Coronary artery (tissue), 2 donors: ENCODE data around the gene NFYC.

ENCODE experiments used
- DNase-seq: peaks from one replicate; pipeline ENCODE4 v3.0.0-alpha.2; 2017; ENCODE audit warnings: low spot score
- H3K27ac ChIP-seq, 2 donors: fragments of 200-600 bp; sonication (generic); one replicate each; pipeline ENCODE4 v1.5.1; 2016 to 2019
- H3K4me3 ChIP-seq: fragments of 200-600 bp; sonication (generic); 2 replicates; pipeline ENCODE4 v1.5.1; 2016; ENCODE audit warnings: mild to moderate bottlenecking, moderate library complexity
- CTCF ChIP-seq: fragments of 200-600 bp; sonication (generic); IDR thresholded peaks from one replicate; pipeline ENCODE4 v1.5.1; 2019; ENCODE audit warnings: antibody characterized with exemption

Gene NFYC

DNA sequence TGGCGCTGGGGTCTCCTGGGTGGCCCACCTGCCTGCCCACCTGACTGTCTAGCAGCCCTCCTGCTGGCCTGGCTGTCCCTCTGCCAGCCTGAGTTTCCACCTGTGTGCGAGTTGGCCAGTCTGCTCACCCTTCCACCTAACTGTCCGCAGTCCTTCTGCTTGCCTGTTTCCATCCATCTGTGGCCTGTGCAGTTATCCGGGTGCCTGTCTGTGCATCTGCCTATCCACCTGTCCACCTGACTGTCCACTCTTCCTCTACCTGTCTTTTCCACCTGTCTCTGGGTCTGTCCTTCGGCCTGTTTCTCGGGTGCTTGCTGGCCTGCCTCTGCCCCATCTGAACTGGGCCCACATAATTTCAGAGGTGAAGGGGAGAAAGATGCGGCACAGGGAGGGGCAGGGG is 93.9 kb downstream of the NFYC start:
- DNase-seq, result no peak
- no peak for TF ChIP-seq CTCF
- peak overlapping the region; percentile 80 for H3K4me3 ChIP-seq
- peak overlapping the region; percentile 68 to 94 for H3K27ac ChIP-seq

- peak overlapping the region; percentile 80 for H3K4me3 ChIP-seq
- TF ChIP-seq CTCF, result no peak
- peak overlapping the region; percentile 68 to 94 for H3K27ac ChIP-seq
- no peak for DNase-seq
Measured at GRCh38 chr1:40786171-40786994, 94.9 kb downstream of the NFYC start.

DNA sequence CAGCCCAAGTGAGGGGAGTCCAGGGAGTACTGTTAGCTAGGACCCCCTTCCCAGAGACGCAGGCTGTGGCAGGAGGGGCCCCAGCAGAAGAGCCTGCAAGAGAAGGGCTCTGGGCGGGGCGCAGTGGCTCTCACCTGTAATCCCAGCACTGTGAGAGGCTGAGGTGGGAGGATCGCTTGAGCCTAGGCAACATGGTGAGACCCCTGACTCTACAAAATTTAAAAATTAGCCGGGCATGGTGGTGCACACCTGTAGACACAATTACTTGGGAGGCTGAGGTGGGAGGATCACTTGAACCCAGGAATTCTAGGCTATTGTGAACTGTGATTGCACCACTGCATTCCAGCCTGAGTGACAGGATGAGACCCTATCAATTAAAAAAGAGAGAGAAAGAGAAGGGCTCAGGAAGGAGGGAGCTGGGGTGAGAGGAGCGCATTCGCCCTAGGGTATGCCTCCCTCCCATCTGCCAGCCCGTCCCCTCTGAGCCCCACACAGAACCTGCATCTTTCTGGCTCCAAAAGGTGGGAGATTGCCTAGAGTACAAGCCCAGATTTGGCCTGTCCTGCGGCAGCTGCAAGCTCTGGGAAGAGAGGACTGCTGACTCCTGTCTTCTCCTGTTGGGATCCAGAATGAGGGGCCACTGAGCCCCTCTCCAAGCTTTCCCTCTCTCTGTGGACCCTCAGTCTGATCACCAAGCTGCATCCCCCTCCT is 95.6 kb downstream of the NFYC start:
- no peak for DNase-seq
- H3K27ac ChIP-seq, result peak overlapping the region in 1 of 2 donors; percentile 94
- H3K4me3 ChIP-seq, result no peak overlapping the region
- TF ChIP-seq CTCF, result no peak

DNA sequence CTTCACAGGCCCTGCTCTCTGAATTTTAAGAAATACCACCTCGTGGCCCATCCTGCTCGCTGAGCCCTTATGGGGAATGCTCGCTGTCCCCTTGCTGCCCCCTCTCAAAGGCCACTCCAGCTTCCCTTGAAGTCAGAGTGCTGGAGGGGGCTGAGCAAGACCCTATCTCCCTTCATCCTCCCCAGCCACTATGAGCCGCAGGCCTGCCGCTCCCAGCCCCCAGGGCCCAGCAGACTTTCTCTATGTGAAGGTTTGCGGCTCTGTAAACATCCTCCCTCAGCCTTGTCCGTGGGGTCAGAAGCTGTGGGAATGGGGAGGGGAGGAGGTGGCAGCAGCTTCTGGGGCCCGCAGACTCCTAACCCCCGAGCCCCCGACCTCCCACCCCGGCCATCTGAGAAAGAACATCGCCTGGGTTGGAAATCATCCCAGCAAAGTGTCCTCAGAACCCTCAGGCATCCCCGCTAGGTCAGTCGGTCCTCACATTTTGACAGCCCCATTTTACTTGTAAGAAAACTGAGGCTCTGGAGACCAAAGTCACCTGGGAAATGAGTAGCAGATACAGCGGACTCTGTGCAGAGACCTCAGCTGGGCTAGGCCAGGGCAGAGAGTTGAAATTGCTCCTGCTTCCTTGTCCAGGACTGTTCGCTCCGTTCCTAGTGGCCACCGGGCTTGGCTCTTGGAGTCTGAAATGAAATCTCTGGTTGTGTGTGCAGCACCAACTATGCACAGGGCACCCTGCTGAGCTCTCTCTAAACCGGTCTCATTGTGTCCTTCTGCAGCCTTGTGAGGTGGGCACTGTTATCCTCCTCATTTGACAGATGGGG is 96.4 kb downstream of the NFYC start:
- Histone ChIP-seq H3K27ac (peak overlapping the region in 1 of 2 donors; percentile 52), H3K4me3 (no peak overlapping the region)
- no peak for TF ChIP-seq CTCF
- DNase-seq, result no peak

DNA sequence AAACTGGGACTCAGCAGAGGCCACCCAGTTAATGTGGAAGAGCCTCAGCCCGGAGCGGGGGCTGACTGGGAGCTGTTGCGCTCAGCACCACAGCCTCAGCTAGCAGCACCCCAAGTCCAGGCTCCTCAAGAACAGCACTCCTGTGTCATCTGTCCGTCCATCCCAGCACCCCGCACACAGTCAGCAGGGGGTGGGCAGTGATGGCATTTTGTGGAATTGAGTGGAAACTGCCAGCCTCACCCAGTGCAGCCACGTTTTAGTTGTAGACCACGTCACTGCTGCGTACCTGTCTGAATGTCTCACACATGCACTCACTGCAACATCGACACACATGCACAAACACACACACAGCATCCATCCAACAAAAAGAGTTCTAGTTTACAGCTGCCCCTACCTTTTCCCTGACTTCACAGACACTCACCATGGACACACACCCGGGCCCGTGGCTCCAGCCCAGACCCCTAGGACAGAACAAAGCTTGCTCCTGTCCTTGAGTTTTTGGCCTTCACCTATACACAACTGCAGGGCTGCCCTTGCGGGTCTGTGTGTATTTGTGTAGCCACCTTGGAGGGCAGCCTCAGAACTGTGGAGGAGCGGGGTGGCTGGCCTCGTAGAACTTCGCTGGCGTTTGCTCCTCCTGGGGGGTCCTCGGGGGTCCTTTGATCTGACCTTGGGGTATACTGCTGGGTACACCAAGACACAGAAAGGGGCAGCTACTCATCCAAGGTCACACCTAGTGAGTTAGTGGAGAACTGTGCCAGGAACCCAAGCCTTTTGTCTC is 97.2 kb downstream of the NFYC start:
- no peak for DNase-seq
- TF ChIP-seq CTCF, result no peak
- peak overlapping the region in 1 of 2 donors; percentile 29 for H3K27ac ChIP-seq
- no peak overlapping the region for H3K4me3 ChIP-seq

GRCh38 chr1:40789342-40789598 is 97.8 kb downstream of the NFYC start:
- no peak overlapping the region for H3K4me3 ChIP-seq
- H3K27ac ChIP-seq, result peak overlapping the region in 1 of 2 donors; percentile 29
- no peak for TF ChIP-seq CTCF
- DNase-seq, result no peak
